ENCODE measurements around the gene CNTN6.

DNA sequence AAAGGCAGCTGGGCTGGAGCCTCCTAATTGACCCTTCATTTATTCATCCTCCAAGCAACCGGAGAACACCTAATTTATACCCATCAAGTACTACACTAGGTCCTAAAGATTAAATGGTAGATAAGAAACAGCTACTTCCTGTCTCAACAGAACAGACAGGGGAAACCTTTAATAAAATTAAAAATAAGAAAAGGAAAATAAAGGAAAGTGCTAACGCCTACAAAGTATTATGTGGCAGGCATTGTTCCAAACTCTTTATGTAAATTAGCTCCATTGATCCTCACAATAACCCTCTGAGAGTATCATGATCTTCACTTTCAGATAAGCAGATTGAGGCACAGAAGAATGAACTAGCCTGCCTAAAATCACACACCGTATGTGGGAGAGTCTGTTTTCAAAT, 139.5 kb downstream of the CNTN6 start:
- TF ChIP-seq CEBPB (IDR thresholded peaks at IDR 0.05; ENCODE audit: low read depth, low read length) (no peak), POLR2A (IDR thresholded peaks at IDR 0.05; ENCODE audit: low read depth, low read length) (no peak), RCOR1 (IDR thresholded peaks at IDR 0.05; ENCODE audit: insufficient replicate concordance, low read length) (no peak), CTCF (conservative IDR thresholded peaks at IDR 0.05; ENCODE audit: low read depth, low read length) (no peak), BHLHE40 (IDR thresholded peaks at IDR 0.05; ENCODE audit: low read depth, low read length) (no peak), MAZ (IDR thresholded peaks at IDR 0.05; ENCODE audit: borderline replicate concordance, low read depth, low read length) (no peak), MAFK (IDR thresholded peaks at IDR 0.05; ENCODE audit: low read depth, low read length) (no peak)
